ENCODE data around the gene OGFOD1.

The OGFOD1 gene

DNA sequence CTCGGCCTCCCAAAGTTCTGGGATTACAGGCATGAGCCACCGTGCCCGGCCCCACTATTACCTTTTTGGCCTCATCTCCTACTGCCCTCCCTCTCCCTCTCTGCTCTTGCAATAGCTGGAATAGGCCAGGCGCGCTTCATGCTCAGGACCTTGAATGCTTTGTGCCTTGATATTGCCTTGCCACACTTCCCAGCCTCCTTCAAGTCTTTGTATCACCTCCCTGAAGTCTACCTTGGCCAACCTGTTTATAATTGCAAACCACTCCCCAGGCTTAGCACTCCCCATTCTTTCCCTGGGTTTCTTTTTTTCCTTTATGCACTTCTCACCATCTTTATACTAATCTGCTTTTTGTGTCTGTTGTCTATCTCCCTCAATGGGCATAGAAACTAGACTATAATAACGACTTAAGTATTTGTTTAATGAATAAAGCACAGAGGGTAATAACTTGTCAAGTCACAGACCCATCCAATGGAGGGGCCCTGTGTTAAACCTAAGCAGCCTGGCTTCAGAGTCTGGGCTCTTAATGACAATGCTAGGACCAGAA is 6.6 kb downstream of the OGFOD1 start:
- TF ChIP-seq, protein P1, sequence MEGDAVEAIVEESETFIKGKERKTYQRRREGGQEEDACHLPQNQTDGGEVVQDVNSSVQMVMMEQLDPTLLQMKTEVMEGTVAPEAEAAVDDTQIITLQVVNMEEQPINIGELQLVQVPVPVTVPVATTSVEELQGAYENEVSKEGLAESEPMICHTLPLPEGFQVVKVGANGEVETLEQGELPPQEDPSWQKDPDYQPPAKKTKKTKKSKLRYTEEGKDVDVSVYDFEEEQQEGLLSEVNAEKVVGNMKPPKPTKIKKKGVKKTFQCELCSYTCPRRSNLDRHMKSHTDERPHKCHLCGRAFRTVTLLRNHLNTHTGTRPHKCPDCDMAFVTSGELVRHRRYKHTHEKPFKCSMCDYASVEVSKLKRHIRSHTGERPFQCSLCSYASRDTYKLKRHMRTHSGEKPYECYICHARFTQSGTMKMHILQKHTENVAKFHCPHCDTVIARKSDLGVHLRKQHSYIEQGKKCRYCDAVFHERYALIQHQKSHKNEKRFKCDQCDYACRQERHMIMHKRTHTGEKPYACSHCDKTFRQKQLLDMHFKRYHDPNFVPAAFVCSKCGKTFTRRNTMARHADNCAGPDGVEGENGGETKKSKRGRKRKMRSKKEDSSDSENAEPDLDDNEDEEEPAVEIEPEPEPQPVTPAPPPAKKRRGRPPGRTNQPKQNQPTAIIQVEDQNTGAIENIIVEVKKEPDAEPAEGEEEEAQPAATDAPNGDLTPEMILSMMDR (IDR thresholded peaks at IDR 0.05): no peak
- Mint-ChIP-seq H3K9me3 (no peaks in the 10 kb centered on the region), H3K4me3 (no peak overlapping the region), H3K27ac (no peak overlapping the region), H3K36me3 (ENCODE audit: low read depth) (peaks cover 69% of the 10 kb centered on the region), H3K4me1 (no peaks in the 10 kb centered on the region), H3K27me3 (ENCODE audit: low read depth, poor library complexity) (peaks cover 2% of the 10 kb centered on the region)
- DNase-seq: no peak

DNA sequence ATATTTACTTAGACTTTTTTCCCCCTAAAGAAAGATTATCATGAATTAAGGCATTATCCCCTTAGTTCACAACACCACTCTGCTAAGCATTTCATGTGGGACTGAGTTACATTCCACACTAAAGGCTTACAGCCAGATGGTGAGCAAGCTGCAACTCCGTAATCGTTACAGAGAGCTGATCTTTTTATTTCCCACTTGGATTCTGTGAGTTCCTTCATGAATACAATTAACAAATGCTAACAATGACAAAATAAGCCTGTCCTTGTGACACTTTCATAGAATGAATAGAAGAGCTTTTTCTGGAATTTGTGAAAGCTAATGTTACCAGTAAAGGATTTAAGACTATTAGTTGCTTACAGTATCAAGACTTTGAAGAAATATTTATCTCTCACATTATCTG is 8.7 kb downstream of the OGFOD1 start:
- H3K27ac Mint-ChIP-seq: no peak overlapping the region
- peaks cover 2% of the 10 kb centered on the region for H3K27me3 Mint-ChIP-seq (ENCODE audit: low read depth, poor library complexity)
- TF ChIP-seq, protein P1 (IDR thresholded peaks at IDR 0.05): no peak
- DNase-seq: no peak
- no peak overlapping the region for H3K4me3 Mint-ChIP-seq
- peaks cover 73% of the 10 kb centered on the region for H3K36me3 Mint-ChIP-seq (ENCODE audit: low read depth)
- no peaks in the 10 kb centered on the region for H3K4me1 Mint-ChIP-seq
- H3K9me3 Mint-ChIP-seq: no peaks in the 10 kb centered on the region

DNA sequence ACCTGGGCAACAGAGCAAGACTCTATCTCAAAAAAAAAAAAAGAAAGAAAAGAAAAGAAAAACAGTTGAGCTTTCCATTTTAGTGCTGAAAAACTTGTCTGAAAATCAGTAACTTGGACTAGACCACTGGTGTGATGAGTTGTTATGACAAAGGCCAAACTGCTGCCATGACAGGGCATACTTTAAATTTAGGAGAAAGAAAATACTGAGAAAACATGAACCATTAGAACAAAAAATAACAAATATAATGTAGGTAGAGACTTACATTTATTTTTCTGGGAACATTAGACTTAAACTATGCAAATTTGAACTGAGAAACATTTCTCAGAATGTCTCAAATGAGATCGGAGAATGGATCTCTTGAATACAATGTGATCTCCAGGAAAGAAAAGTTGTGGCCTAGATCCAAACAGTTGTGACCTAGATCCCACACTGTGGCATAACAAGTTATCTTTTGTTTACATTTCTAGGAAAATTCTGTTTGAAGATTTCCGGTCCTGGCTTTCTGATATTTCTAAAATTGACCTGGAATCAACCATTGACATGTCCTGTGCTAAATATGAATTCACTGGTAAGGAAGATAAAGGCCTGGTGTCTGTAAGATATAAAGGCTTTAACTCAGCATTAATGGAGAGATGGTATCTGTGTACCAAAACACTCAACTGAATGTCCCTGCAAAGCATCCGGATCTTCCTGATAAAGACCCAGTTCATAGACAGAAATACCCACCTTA is 10.9 kb downstream of the OGFOD1 start:
- peaks cover 2% of the 10 kb centered on the region for H3K27me3 Mint-ChIP-seq (ENCODE audit: low read depth, poor library complexity)
- DNase-seq: no peak
- no peaks in the 10 kb centered on the region for H3K4me1 Mint-ChIP-seq
- no peak overlapping the region for H3K27ac Mint-ChIP-seq
- H3K4me3 Mint-ChIP-seq: no peak overlapping the region
- TF ChIP-seq, protein P1 (IDR thresholded peaks at IDR 0.05): no peak
- peaks cover 68% of the 10 kb centered on the region for H3K36me3 Mint-ChIP-seq (ENCODE audit: low read depth)
- no peaks in the 10 kb centered on the region for H3K9me3 Mint-ChIP-seq

DNA sequence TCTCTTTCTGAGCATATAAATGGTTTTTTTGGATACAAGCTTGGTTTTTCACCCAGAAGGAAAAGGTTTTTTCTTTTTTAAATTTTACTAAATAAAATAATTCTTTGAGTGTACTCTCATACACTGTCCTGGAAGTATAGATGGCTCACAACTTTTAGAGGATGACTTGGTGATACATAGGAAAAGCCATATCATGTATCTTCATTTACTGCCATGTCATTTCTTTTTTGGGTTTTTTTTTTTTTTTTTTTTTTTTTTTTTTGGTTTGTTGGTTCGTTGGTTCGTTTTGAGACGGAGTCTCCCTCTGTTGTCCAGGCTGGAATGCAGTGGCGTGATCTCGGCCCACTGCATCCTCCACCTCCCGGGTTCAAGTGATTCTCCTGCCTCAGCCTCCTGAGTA is 11.8 kb downstream of the OGFOD1 start:
- TF ChIP-seq, protein P1 (IDR thresholded peaks at IDR 0.05): no peak
- no peaks in the 10 kb centered on the region for H3K9me3 Mint-ChIP-seq
- no peak overlapping the region for H3K27ac Mint-ChIP-seq
- no peak for DNase-seq
- no peak overlapping the region for H3K4me3 Mint-ChIP-seq
- no peaks in the 10 kb centered on the region for H3K4me1 Mint-ChIP-seq
- peaks cover 69% of the 10 kb centered on the region for H3K36me3 Mint-ChIP-seq (ENCODE audit: low read depth)
- H3K27me3 Mint-ChIP-seq (ENCODE audit: low read depth, poor library complexity): peaks cover 2% of the 10 kb centered on the region

DNA sequence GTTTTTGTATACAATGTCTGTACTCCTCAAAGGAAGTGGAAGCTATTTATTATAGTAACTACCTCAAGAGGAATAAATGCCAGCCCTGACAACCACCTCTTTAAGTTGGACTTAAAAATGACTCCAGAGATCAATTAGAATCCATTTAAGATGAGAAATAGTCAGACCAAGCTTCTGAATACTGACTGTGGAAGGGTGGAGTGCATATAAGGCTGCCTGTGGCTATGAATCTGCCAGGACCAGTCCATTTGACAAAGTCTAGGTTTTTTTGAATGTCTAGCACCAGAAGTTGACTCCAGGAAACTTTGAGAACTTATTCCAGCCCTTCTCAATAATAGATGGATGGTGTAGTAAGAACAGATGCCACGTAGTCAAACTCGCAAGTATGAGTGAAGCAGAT is 15.0 kb downstream of the OGFOD1 start:
- Mint-ChIP-seq H3K4me3 (no peak overlapping the region), H3K36me3 (ENCODE audit: low read depth) (peaks cover 76% of the 10 kb centered on the region), H3K27ac (no peak overlapping the region), H3K4me1 (no peaks in the 10 kb centered on the region), H3K27me3 (ENCODE audit: low read depth, poor library complexity) (peaks cover 2% of the 10 kb centered on the region), H3K9me3 (no peaks in the 10 kb centered on the region)
- TF ChIP-seq, protein P1 (IDR thresholded peaks at IDR 0.05): no peak
- no peak for DNase-seq

DNA sequence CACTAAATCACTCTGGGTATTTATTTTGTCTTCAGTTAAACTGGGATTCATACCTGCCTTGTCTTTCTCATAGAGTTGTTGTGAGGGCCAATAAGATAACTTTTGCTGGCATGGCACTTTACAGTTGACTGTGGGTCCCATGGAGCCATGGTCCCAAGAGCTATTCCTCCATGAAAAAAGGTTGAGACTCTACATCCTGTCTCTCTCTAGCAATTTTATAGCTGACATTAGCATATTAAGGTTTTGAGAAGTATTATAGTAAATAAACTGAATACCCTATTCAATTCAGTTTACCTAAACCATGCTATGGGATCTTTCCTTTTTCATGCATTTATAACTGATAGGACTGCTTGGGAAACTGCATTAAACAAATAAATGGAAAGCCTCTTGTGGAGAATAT is 17.4 kb downstream of the OGFOD1 start:
- H3K36me3 Mint-ChIP-seq (ENCODE audit: low read depth): peaks cover 78% of the 10 kb centered on the region
- no peak overlapping the region for H3K27ac Mint-ChIP-seq
- H3K4me3 Mint-ChIP-seq: no peak overlapping the region
- TF ChIP-seq, protein P1 (IDR thresholded peaks at IDR 0.05): no peak
- DNase-seq: no peak
- no peaks in the 10 kb centered on the region for H3K27me3 Mint-ChIP-seq (ENCODE audit: low read depth, poor library complexity)
- H3K4me1 Mint-ChIP-seq: no peaks in the 10 kb centered on the region
- no peaks in the 10 kb centered on the region for H3K9me3 Mint-ChIP-seq

Measured in nephron progenitor cell (in vitro differentiated cells).